SJCRH30 (cell line): Measurements from ENCODE around the gene SAMD13. TPM values are rescaled to one million over a fixed set of nuclear protein-coding genes. Genes with fewer than 3 reads are reported as not detected.
"Not testable (repeated sequence)": the region's sequence is repeated elsewhere in the genome, so short reads cannot be mapped to it uniquely, and the experiment has no call there.

Experiments used
- DNase-seq, 2 experiments: peaks; one replicate each; pipeline ENCODE4 v3.0.0-alpha.2; 2015 to 2020
- H3K27ac ChIP-seq: fragments of 250-450 bp; sonication (Bioruptor Pico); 2 replicates; pipeline ENCODE4 v1.5.1; 2020; ENCODE audit warnings: mild to moderate bottlenecking, moderate library complexity
- H3K27me3 ChIP-seq: fragments of 250-450 bp; sonication (Bioruptor Pico); 2 replicates; pipeline ENCODE4 v1.5.1; 2020; ENCODE audit warnings: mild to moderate bottlenecking, moderate library complexity
- H3K36me3 ChIP-seq: fragments of 250-450 bp; sonication (Bioruptor Pico); 2 replicates; pipeline ENCODE4 v1.5.1; 2020; ENCODE audit warnings: mild to moderate bottlenecking, moderate library complexity
- H3K4me1 ChIP-seq: fragments of 250-450 bp; sonication (Bioruptor Pico); 2 replicates; pipeline ENCODE4 v1.5.1; 2020; ENCODE audit warnings: mild to moderate bottlenecking, moderate library complexity
- H3K4me3 ChIP-seq: fragments of 250-450 bp; sonication (Bioruptor Pico); 2 replicates; pipeline ENCODE4 v1.5.1; 2020; ENCODE audit warnings: mild to moderate bottlenecking, moderate library complexity
- H3K9me3 ChIP-seq: fragments of 250-450 bp; sonication (Bioruptor Pico); replicated peaks from 2 replicates; pipeline ENCODE4 v1.5.1; 2020; ENCODE audit warnings: mild to moderate bottlenecking, moderate library complexity
- total RNA-seq: library from RNA; depleted of rRNA; stranded (reverse); fragments of >200 nt; shearing (Covaris generic); gene quantifications from 2 replicates; pipeline ENCODE4 v1.2.3, GENCODE V29; 2014

Gene SAMD13
- total RNA-seq, 1 experiment from 2014 or later = 3.9 TPM

- Histone ChIP-seq H3K9me3 (no peaks in the 10 kb centered on the region), H3K4me1 (no peaks in the 10 kb centered on the region; the same call in 1 of the 2 replicates), H3K27me3 (no peaks in the 10 kb centered on the region), H3K27ac (no peak overlapping the region), H3K36me3 (no peaks in the 10 kb centered on the region), H3K4me3 (peak overlapping the region; percentile 31)
- peak in 1 of 2 experiments; percentile 17 for DNase-seq
Measured at GRCh38 chr1:84271441-84272151, 29.9 kb upstream of the SAMD13 start.

GRCh38 chr1:84272401-84272800 is 29.1 kb upstream of the SAMD13 start:
- DNase-seq = no peak
- Histone ChIP-seq H3K27me3 (no peaks in the 10 kb centered on the region), H3K4me3 (no peak overlapping the region), H3K27ac (no peak overlapping the region), H3K9me3 (no peaks in the 10 kb centered on the region), H3K4me1 (no peaks in the 10 kb centered on the region; the same call in 1 of the 2 replicates), H3K36me3 (no peaks in the 10 kb centered on the region)

GRCh38 chr1:84277343-84278059 is 24.0 kb upstream of the SAMD13 start:
- no peak for DNase-seq
- Histone ChIP-seq H3K27me3 (no peaks in the 10 kb centered on the region), H3K4me1 (no peaks in the 10 kb centered on the region), H3K9me3 (no peaks in the 10 kb centered on the region), H3K36me3 (no peaks in the 10 kb centered on the region), H3K27ac (no peak overlapping the region), H3K4me3 (no peak overlapping the region)

GRCh38 chr1:84278905-84279304 is 22.6 kb upstream of the SAMD13 start:
- Histone ChIP-seq H3K27ac (no peak overlapping the region), H3K4me1 (no peaks in the 10 kb centered on the region), H3K4me3 (no peak overlapping the region), H3K27me3 (no peaks in the 10 kb centered on the region), H3K36me3 (no peaks in the 10 kb centered on the region), H3K9me3 (no peaks in the 10 kb centered on the region)
- DNase-seq = no peak

GRCh38 chr1:84280912-84281311 is 20.6 kb upstream of the SAMD13 start:
- H3K36me3 ChIP-seq = no peaks in the 10 kb centered on the region
- no peak overlapping the region for H3K4me3 ChIP-seq
- H3K9me3 ChIP-seq = no peaks in the 10 kb centered on the region
- no peaks in the 10 kb centered on the region for H3K27me3 ChIP-seq
- H3K27ac ChIP-seq = no peak overlapping the region
- no peaks in the 10 kb centered on the region for H3K4me1 ChIP-seq
- DNase-seq = no peak

GRCh38 chr1:84282780-84283333 is 18.7 kb upstream of the SAMD13 start:
- H3K36me3 ChIP-seq = no peaks in the 10 kb centered on the region
- no peak overlapping the region for H3K27ac ChIP-seq
- H3K4me1 ChIP-seq = no peaks in the 10 kb centered on the region
- no peaks in the 10 kb centered on the region for H3K27me3 ChIP-seq
- H3K9me3 ChIP-seq = peaks cover 7% of the 10 kb centered on the region; the same call in 1 of the 2 replicates
- peak in 1 of 2 experiments; percentile 46 for DNase-seq
- no peak overlapping the region for H3K4me3 ChIP-seq

- Histone ChIP-seq H3K27me3 (no peaks in the 10 kb centered on the region), H3K27ac (no peak overlapping the region), H3K4me3 (no peak overlapping the region), H3K9me3 (peaks cover 7% of the 10 kb centered on the region; the same call in 1 of the 2 replicates), H3K4me1 (no peaks in the 10 kb centered on the region), H3K36me3 (no peaks in the 10 kb centered on the region)
- no peak for DNase-seq
Measured at GRCh38 chr1:84283381-84283780, 18.1 kb upstream of the SAMD13 start.

GRCh38 chr1:84286071-84286470 is 15.4 kb upstream of the SAMD13 start:
- Histone ChIP-seq H3K9me3 (peaks cover 7% of the 10 kb centered on the region; the same call in 1 of the 2 replicates), H3K4me3 (no peak overlapping the region), H3K36me3 (no peaks in the 10 kb centered on the region), H3K27me3 (no peaks in the 10 kb centered on the region), H3K27ac (no peak overlapping the region), H3K4me1 (no peaks in the 10 kb centered on the region)
- DNase-seq = no peak

GRCh38 chr1:84287389-84287788 is 14.1 kb upstream of the SAMD13 start:
- H3K4me1 ChIP-seq, H3K27ac ChIP-seq, H3K27me3 ChIP-seq, H3K9me3 ChIP-seq, DNase-seq, H3K4me3 ChIP-seq, H3K36me3 ChIP-seq: not testable (repeated sequence)

GRCh38 chr1:84289169-84289785 is 12.2 kb upstream of the SAMD13 start:
- no peak overlapping the region for H3K4me3 ChIP-seq
- no peaks in the 10 kb centered on the region for H3K36me3 ChIP-seq
- H3K27ac ChIP-seq = no peak overlapping the region
- H3K4me1 ChIP-seq = peaks cover 16% of the 10 kb centered on the region
- no peak for DNase-seq
- H3K9me3 ChIP-seq = peaks cover 7% of the 10 kb centered on the region; the same call in 1 of the 2 replicates
- H3K27me3 ChIP-seq = no peaks in the 10 kb centered on the region

GRCh38 chr1:84291882-84292655 is 9.4 kb upstream of the SAMD13 start:
- peaks cover 16% of the 10 kb centered on the region for H3K4me1 ChIP-seq
- no peaks in the 10 kb centered on the region for H3K27me3 ChIP-seq
- peak overlapping the region; percentile 82 for H3K27ac ChIP-seq
- DNase-seq = peak; percentile 78 to 90
- H3K4me3 ChIP-seq = no peak overlapping the region
- no peaks in the 10 kb centered on the region for H3K9me3 ChIP-seq
- no peaks in the 10 kb centered on the region for H3K36me3 ChIP-seq

- Histone ChIP-seq H3K4me3 (no peak overlapping the region), H3K27ac (no peak overlapping the region), H3K4me1 (peaks cover 20% of the 10 kb centered on the region), H3K27me3 (no peaks in the 10 kb centered on the region), H3K9me3 (no peaks in the 10 kb centered on the region), H3K36me3 (no peaks in the 10 kb centered on the region)
- DNase-seq = no peak
Measured at GRCh38 chr1:84293766-84294165, 7.7 kb upstream of the SAMD13 start.

- DNase-seq = no peak
- Histone ChIP-seq H3K27ac (no peak overlapping the region), H3K36me3 (no peaks in the 10 kb centered on the region), H3K4me1 (peaks cover 20% of the 10 kb centered on the region), H3K27me3 (no peaks in the 10 kb centered on the region), H3K4me3 (no peak overlapping the region), H3K9me3 (no peaks in the 10 kb centered on the region)
Measured at GRCh38 chr1:84294751-84295150, 6.8 kb upstream of the SAMD13 start.

- peak overlapping the region; percentile 84; the same call in 1 of the 2 replicates for H3K27ac ChIP-seq
- DNase-seq = no peak
- peak overlapping the region; percentile 88 for H3K4me3 ChIP-seq
- no peaks in the 10 kb centered on the region for H3K27me3 ChIP-seq
- H3K9me3 ChIP-seq = no peaks in the 10 kb centered on the region
- H3K36me3 ChIP-seq = no peaks in the 10 kb centered on the region
- peaks cover 23% of the 10 kb centered on the region for H3K4me1 ChIP-seq
Measured at GRCh38 chr1:84297546-84298244, 3.8 kb upstream of the SAMD13 start.
